ENCODE measurements around the gene AFM. TPM values are rescaled to one million over a fixed set of nuclear protein-coding genes. Genes with fewer than 3 reads are reported as not detected.

AFM gene
- total and polyA plus RNA-seq, 2 of the 8 experiments (the other 6 are each of a cell fraction or from before 2014, with no cell fraction given) = not detected

- H3K18ac ChIP-seq (ENCODE audit: extremely low read depth, low read length) = no peak overlapping the region
- H4K91ac ChIP-seq (replicated peaks; ENCODE audit: insufficient read length, low read length) = no peak overlapping the region
- H3K4ac ChIP-seq (replicated peaks; ENCODE audit: insufficient read length, low read depth, low read length) = no peak overlapping the region
- CTCF ChIA-PET (ENCODE audit: partially characterized antibody) = interaction anchor here (1.2 kb wide), 1 partner anchor 101 kb away, joined by 4 read pairs; no protein-coding TSS in a partner anchor
- no peak overlapping the region for H4K5ac ChIP-seq (ENCODE audit: insufficient read length, low read depth, low read length)
- H3K36me3 ChIP-seq (ENCODE audit: control insufficient read depth in 2 of 4, insufficient read depth in 4 of 4, low read length in 3 of 4) = no peaks in the 10 kb centered on the region
- H3K9me3 ChIP-seq (ENCODE audit: insufficient read depth in 2 of 2, low read depth in 1 of 2, low read length in 1 of 2) = no peaks in the 10 kb centered on the region
- H3K23ac ChIP-seq (ENCODE audit: insufficient read length) = no peak overlapping the region
- no peaks in the 10 kb centered on the region for H3K27me3 ChIP-seq (replicated peaks in 1 of 4; ENCODE audit: control insufficient read depth in 3 of 4, extremely low read depth in 1 of 4, insufficient read depth in 3 of 4, low read length in 3 of 4)
- H2BK5ac ChIP-seq (ENCODE audit: low read depth, low read length) = no peak overlapping the region
- TF ChIP-seq MAFK (IDR thresholded peaks at IDR 0.05; ENCODE audit: low read depth, low read length) (no peak), EGR1 (IDR thresholded peaks at IDR 0.05; ENCODE audit: borderline replicate concordance, low read depth, low read length) (no peak), RXRA (IDR thresholded peaks at IDR 0.05; ENCODE audit: insufficient read depth, low read depth, low read length) (no peak), CTBP2 (IDR thresholded peaks at IDR 0.05; ENCODE audit: borderline replicate concordance, insufficient read depth, insufficient read length, low read length) (no peak), ATF3 (IDR thresholded peaks at IDR 0.05; ENCODE audit: insufficient read depth, low read depth, low read length) (no peak), CHD1 (IDR thresholded peaks at IDR 0.05; ENCODE audit: low read depth, low read length) (no peak), TAF7 (optimal IDR thresholded peaks at IDR 0.05; ENCODE audit: borderline replicate concordance, low read depth, low read length) (no peak), BCL11A (IDR thresholded peaks at IDR 0.05; ENCODE audit: low read depth in 2 of 2, low read length in 2 of 2) (no peak), CEBPB (IDR thresholded peaks at IDR 0.05; ENCODE audit: low read depth, low read length) (no peak), KDM1A (IDR thresholded peaks at IDR 0.05; ENCODE audit: borderline replicate concordance, low read length) (no peak)
- no peak for DNase-seq (ENCODE audit: low read depth in 1 of 2, low spot score in 2 of 2)
- FAIRE-seq = no peak
- no peaks in the 10 kb centered on the region for H3K23me2 ChIP-seq (ENCODE audit: low read depth, low read length)
- no peaks in the 10 kb centered on the region for H3K4me1 ChIP-seq (replicated peaks in 1 of 4; ENCODE audit: control insufficient read depth in 3 of 4, insufficient read depth in 4 of 4, low read length in 3 of 4)
- no peaks in the 10 kb centered on the region for H3K79me1 ChIP-seq (ENCODE audit: low read depth, low read length)
- no peak overlapping the region for H2BK12ac ChIP-seq (ENCODE audit: low read depth, low read length)
- no peak overlapping the region for H2AFZ ChIP-seq (ENCODE audit: low read length)
- no peak overlapping the region for H3K27ac ChIP-seq (ENCODE audit: low read depth, low read length)
- no peak overlapping the region for H3K4me2 ChIP-seq (ENCODE audit: insufficient read depth in 1 of 2, low read depth in 2 of 2, low read length in 2 of 2)
- no peak overlapping the region for H3K14ac ChIP-seq (ENCODE audit: insufficient read length)
- no peak overlapping the region for H2BK20ac ChIP-seq (ENCODE audit: low read length)
- H2BK15ac ChIP-seq (ENCODE audit: low read length) = no peak overlapping the region
- no peak overlapping the region for H3K4me3 ChIP-seq (ENCODE audit: extremely low read depth in 1 of 4, insufficient read depth in 2 of 4, low read depth in 3 of 4, low read length in 4 of 4)
- H2AK5ac ChIP-seq (ENCODE audit: low read depth, low read length) = no peak overlapping the region
- H3K9ac ChIP-seq (replicated peaks in 1 of 4; ENCODE audit: extremely low read depth in 1 of 4, low read depth in 3 of 4, low read length in 3 of 4) = no peak overlapping the region
- H2BK120ac ChIP-seq (replicated peaks; ENCODE audit: low read depth, low read length) = no peak overlapping the region
- POLR2A ChIA-PET (ENCODE audit: partially characterized antibody) = no interaction called here
- no peak overlapping the region for H4K8ac ChIP-seq (ENCODE audit: extremely low read depth, insufficient read depth, low read length)
- H3K79me2 ChIP-seq (ENCODE audit: control insufficient read depth in 1 of 2, insufficient read depth in 2 of 2, low read length in 2 of 2) = no peaks in the 10 kb centered on the region
- 76% methylated on average over 5 of the region's 5 CpGs; no CpG with 5 or more reads in 1 of the 2 experiments for WGBS, 2 experiments (ENCODE audit: extremely low coverage in 1 of 2, insufficient coverage in 1 of 2, insufficient read length in 1 of 2, insufficient replicate concordance in 2 of 2, low coverage in 1 of 2, low lambda C conversion rate in 2 of 2, missing lambda C conversion rate in 1 of 2)
- H3K56ac ChIP-seq (replicated peaks; ENCODE audit: insufficient read length, low read depth, low read length) = no peak overlapping the region
- no peaks in the 10 kb centered on the region for H4K20me1 ChIP-seq (replicated peaks in 1 of 2; ENCODE audit: control insufficient read depth in 1 of 2, insufficient read depth in 2 of 2, low read length in 2 of 2)
These were observed 39.3 kb upstream of the AFM start for GRCh38 chr4:73442275-73442674.
